NCI-H748 (cell line): ENCODE measurements around the gene DIRAS3.
"Not testable (repeated sequence)": the region's sequence is repeated elsewhere in the genome, so short reads cannot be mapped to it uniquely, and the experiment has no call there.

Source experiments
- DNase-seq: peaks from one replicate; lab custom pipeline; 2025; ENCODE audit not compliant: unreplicated experiment; lab: John Stamatoyannopoulos, UW

Gene DIRAS3

GRCh38 chr1:68028566-68028965, 21.9 kb downstream of the DIRAS3 start:
- DNase-seq: no peak

GRCh38 chr1:68024635-68025338, 25.6 kb downstream of the DIRAS3 start:
- DNase-seq: no peak

- no peak for DNase-seq
These were observed 34.0 kb downstream of the DIRAS3 start for GRCh38 chr1:68016381-68016780.

GRCh38 chr1:68015971-68016370, 34.5 kb downstream of the DIRAS3 start:
- DNase-seq: no peak

GRCh38 chr1:68015369-68015768, 35.1 kb downstream of the DIRAS3 start:
- no peak for DNase-seq

- no peak for DNase-seq
These were observed 37.1 kb downstream of the DIRAS3 start for GRCh38 chr1:68013351-68013750.

GRCh38 chr1:68011657-68012375, 38.6 kb downstream of the DIRAS3 start:
- DNase-seq: no peak

GRCh38 chr1:68010543-68010942, 39.9 kb downstream of the DIRAS3 start:
- no peak for DNase-seq

GRCh38 chr1:68010090-68010489, 40.3 kb downstream of the DIRAS3 start:
- DNase-seq: peak; percentile 56

GRCh38 chr1:68003626-68004025, 46.8 kb downstream of the DIRAS3 start:
- DNase-seq: not testable (repeated sequence)

GRCh38 chr1:68000191-68000590, 50.2 kb downstream of the DIRAS3 start:
- no peak for DNase-seq

GRCh38 chr1:67997746-67998145, 52.7 kb downstream of the DIRAS3 start:
- no peak for DNase-seq
